NCI-H82 (cell line): ENCODE measurements around the gene NUP88.
A peak's percentile ranks its signal among the peaks of the same experiment; 100 is the strongest.

Source experiments
- DNase-seq: peaks from one replicate; lab custom pipeline; 2025; lab: John Stamatoyannopoulos, UW

The NUP88 gene

GRCh38 chr17:5355421-5356129 is 63.9 kb downstream of the NUP88 start:
- DNase-seq = peak; percentile 52

DNA sequence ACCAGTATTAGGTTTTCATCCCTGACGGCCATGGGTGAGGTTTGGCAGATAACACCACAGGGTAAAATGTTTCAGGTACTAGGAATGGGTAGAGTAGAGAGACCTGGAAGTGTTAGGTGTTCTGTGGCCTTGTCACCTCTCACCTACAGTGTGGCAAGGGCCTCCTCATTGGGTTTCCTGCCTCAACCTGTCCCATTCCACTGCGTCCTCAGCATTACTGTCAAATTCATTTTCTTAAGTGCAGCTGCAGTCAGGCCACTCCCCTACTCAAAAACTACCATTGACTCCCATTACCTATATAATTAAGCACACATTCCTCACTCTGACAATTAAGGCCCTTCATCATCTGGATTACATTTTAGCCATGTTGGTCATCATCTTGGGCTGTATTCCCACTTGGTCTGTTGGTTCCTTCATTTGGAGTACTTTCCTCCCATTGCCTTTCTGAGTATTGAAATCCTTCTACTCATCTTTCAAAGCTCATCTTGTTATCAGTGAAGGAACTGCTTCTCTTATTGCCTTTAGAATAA is 64.5 kb downstream of the NUP88 start:
- DNase-seq = no peak

DNA sequence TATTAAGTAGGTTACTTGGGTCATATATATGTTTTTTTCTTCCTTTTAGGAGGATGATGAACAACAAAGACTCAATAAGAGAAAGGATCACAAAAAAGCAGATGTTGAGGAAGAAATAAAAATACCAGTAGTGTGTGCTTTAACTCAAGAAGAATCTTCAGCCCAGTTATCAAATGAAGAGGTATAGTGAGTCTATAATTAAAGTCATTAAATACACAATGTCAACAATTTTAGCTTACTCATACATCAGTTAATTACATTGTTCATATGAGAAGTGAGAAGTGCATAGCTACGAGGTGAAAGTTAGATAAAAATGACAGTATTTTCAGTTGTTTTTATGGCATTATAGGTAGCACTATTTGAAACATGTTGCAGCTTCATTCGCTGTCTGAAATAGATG is 65.2 kb downstream of the NUP88 start:
- no peak for DNase-seq

DNA sequence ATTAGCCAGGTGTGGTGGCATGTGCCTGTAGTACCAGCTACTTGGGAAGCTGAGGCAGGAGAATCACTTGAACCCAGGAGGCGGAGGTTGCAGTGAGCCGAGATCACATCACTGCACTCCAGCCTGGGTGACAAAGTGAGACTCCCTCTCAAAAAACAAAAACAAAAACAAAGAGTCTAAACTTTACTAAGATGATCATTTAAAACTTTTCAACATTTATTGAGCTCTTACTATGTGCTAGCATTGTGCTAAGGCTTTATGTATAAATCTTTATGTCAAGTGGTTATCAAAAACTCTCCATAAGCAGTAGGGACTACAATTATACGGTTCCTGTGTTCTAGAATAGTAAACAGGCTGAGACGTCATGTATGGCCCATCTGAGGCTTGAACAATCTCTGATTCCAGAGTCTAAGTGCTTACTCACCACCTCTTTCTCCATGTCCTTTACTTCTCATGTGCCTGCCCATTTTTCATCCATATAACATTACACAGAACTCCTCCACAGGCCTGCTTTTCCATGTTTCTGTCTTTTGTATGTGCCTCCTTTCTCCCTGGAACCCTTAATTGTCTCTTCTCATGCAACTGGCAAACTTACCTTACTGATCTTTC is 66.7 kb downstream of the NUP88 start:
- DNase-seq = no peak

DNA sequence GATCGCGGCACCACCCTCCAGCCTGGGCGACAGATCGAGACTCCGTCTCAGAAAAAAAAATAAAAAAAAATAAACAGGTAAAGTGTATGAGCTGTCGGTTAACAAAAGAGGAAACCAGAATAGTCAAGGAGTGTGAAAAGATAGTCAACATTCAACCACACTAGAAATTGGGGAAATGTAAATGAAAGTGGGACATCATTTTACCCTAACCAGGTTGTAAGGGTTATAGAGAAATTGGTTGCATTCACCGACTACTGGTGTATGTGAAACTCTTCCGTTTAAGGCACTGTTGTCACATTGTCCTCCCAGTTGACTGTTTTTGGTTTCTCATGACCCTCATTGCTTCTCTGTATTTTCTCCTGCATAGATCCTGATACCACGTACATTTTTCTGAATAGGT is 74.5 kb downstream of the NUP88 start:
- DNase-seq = no peak
